GM21390 (cell line): Measurements from ENCODE around the gene TGM1.
A peak's percentile ranks its signal among the peaks of the same experiment; 100 is the strongest.
"Not testable (repeated sequence)": the region's sequence is repeated elsewhere in the genome, so short reads cannot be mapped to it uniquely, and the experiment has no call there.

Experiments used
- ATAC-seq: cut with Tn5 transposase; IDR thresholded peaks from one replicate; pipeline ENCODE4 v1.9.1; 2021; ENCODE audit not compliant: unreplicated experiment

TGM1 gene

DNA sequence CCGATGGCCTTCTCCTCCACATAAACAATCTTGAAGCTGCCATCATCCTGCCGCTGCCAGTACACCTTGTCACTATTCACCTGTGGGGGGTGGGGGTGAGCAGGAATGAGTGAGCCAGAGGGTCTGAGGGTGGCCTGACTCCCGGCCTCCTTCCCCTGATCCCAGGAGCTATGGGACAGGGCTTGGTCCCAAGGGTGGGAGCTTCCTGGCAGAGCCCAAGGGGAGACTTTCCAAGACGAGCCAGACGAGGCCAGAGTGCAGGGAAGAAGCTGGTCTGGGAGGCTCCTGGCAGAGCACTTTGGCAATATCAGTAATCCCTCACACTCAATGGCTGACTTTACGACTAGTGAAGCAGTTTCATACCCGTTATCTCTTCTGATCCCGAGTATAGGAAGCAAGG is 7.5 kb downstream of the TGM1 start:
- no peak for ATAC-seq

DNA sequence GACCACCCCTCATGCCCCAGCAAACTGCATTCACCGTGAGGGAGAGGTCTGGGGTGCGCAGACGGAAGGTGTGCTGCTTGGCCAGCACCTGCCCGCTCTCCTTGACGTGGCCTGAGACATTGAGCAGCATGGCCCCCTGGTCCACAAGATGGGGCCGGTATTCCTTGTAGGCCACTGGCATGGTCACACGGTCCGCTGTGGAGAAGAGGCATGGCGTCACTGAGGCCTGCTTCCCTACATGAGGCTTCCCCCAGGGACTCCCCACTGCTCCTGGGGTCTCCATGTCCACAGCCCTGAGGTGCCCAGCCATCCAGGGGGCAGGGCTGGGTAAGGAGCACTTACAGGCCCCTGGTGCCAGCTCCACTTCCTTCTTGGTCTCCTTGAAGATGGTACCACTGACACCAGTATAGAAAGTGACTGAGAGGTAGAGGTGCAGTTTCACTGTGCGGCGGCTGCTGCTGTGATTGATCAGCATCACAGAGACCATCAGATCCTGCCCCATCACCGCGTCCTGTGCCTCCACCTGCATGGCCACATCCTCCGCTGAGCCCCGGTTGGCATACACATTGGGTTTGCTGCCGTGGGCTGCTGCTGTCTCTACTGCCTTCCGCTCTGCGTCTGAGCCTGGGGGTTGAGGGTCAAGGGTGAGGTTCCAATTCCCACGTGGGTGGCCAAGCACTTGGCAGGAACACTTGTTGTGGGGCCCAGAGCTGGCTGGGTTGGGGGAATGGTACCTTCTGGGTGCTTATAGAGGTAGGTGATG is 8.2 kb downstream of the TGM1 start:
- ATAC-seq = no peak

DNA sequence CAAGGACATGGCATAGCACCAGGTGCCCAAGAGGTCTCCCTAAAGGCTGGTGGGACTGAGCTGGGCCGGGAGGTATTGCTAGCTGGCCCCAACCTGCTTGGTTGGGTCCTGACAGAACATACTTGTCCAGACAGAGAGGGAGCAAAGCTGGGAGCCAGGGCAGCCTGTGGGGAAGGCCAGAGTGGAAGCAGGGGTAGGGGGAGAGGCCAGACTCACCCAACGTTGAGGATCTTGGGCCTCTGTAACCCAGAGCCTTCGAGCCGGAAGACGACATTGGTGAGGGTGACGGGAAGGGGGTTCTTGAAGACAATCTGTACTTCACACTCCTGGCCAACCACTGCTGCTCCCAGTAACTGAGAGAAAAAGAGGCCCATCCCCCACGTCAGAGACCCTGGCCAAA is 9.0 kb downstream of the TGM1 start:
- ATAC-seq = no peak

DNA sequence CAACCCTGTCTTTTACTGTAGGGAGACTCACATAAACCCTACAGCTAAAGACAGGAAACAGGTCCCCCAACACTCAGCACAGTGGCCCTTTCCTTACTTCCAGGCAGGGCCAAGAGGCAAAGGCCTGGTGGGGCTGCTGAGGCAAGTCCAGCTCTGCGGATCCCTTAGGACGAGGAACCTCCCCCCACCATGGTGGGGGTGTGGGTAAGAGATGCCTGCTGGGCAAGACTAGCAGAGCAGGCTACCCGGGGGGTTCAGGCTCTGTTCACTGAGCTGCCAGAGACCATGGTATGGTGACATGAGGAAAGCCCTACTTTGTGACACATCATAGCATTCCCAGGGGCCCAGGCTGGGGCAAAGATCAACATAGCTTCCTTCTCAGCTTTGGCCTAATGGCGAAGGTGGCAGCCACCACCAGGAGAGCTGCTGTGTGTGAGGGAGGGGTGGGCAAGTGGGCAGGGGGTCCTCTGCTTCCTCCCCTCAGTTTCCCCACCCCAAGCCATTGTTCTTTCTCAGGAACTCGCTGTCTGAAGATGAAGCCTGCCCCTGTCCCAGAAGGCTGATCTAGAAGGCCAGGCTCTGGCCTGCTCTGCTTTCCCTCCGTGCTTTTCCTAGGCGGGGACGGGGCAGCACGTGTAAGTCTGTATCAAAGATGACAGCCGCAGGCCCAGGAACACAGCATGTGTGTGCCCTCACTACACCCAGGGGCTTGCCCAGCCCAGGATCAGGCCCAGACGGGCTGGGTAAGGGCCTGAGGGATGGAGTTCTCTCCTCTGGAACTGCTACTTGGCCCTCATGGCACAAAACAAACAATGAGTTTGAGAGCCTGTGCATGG is 10.5 kb downstream of the TGM1 start:
- ATAC-seq = no peak

DNA sequence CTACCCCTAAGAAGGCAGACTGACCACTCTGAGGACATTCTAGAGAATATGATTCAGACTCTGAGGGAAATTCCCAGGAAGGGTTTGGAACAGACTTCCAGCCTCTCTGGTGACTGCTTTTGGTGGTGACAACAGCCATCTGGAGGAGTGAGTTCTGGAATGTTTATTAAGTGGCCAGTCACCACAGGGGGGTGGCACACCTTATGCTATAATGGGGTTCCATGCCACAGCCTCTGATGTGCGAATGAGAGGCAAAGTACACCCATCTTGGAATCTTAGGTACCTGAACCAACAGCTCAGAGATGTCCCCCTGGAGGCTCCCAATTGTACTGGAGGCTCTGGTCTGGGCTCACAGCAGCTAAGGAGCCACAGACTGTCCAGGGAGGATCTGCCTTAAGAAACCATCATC is 11.1 kb downstream of the TGM1 start:
- no peak for ATAC-seq

DNA sequence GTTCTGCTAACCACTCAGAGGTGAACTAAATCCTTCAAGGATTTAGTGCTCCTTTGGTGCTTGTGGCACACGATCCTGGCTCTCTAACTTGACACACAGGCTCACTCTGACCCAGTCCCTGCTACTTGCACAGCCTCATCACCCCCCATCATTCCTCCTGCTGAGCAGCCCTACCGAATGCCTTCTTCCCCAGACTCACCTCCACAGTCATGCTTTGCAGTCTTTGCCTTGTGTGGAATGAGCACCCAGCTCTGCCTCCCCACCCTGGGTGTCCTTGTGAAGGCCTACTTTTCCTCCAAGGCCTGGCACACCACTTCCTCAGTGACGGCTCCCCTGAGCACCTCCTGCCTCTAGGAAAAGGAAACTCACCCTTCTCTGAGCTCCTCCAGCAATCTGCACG is 12.6 kb downstream of the TGM1 start:
- no peak for ATAC-seq

DNA sequence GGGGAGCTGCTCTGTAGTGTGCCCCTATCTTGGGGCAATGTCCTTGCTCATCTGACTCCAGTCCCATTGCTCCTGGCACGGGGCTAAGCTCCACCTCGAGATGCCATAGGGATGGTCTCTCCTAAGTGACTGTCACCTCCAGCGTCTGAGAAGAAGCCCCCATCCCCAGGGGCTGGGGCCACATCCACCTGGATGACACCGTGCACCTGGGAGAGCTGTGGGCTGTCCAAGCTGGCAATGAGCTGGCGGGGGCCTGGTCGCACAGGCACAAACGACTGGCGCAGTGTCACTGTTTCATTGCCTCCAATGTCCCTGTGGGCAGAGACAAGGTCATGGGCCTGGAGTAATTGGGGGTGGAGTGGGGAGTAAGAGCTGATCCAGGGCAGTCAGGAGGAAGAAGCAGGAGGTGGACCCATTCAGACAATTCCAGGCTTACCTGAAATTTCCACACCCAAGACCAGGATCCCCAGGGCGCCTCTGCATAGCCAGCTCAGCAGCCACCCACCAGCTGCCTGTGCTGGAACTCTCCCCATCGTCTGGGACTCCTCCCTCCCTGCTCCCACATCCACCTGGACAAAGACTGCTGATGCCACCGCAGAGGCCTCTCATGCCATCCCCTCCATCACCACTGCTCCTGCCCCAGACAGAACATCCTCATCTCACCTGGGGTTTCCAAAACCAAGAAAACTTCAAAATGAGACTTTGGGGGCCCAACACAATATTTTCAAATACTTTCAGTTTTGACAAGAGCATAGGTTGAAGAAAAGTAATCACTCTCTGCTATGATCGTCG is 13.6 kb downstream of the TGM1 start:
- no peak for ATAC-seq

DNA sequence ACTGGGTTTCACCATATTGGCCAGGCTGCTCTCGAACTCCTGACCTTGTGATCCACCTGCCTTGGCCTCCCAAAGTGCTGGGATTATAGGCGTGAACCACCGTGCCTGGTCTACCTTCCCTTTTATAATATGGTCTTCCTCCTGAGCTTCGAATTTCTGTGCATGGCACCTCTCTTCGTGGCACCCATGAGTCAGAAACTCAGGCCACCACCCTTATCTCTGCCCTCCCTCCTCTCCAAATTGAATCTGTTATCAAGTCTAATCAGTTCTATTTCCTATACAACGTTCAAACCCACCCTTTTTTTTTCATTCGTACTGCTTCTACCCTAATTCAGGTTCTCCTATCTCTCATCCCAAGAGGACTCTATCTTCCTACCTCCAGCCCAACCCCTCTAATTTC is 15.6 kb downstream of the TGM1 start:
- no peak for ATAC-seq

DNA sequence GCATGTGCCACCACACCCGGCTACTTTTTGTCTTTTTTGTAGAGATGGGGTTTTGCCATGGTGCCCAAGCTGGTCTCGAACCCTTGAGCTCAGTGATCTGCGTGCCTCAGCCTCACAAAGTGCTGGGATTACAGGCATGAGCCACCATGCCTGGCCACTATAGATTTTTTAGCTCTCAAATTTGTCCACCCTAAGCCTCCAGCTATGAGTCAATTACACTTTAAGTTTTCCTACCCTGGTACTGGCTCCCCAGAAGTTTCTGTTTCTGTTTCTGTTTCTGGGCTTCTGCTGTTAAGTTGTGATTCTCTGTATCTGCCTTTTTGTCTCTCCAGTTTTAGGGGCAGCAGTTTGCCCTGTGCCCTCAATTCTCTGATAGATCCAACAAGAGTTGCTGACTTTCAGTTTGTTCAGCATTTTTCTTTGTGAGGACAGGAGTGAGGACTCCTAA is 16.2 kb downstream of the TGM1 start:
- ATAC-seq = no peak

DNA sequence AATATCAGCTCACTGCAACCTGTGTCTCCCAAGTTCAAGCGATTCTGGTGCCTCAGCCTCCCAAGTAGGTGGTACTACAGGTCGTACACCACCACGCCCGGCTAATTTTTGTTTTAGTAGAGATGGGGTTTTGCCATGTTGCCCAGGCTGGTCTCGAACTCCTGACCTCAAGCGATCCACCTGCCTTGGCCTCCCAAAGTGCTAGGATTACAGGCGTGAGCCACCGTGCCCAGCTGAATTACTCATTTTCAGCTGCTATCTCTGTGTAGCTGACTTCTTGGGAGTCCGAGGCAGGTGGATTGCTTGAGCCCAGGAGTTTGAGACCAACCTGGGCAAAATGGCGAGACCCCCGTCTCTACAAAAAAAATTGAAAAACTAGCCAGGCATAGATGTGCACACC is 17.6 kb downstream of the TGM1 start:
- not testable (repeated sequence) for ATAC-seq

DNA sequence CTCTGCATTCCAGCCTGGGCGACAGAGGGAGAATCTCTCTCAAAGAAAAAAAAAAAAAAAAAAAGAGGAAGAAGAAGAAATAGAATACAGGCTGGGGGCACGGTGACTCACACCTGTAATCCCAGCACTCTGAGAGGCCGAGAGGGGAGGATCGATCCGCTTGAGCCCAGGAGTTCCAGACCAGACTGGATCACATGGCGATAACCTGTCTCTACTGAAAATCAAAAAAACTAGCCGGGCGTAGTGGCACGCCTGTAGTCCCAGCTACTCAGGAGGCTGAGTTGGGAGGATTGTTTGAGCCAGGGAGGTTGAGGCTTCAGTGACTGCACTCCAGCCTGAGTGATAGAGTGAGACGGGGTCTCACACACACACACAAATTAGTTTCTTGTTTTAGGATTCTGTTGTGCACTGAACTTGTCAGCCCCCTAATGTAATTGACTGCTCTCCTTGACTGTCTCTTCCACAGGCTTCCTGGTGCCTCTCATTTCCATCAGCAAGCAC is 19.6 kb downstream of the TGM1 start:
- no peak for ATAC-seq

DNA sequence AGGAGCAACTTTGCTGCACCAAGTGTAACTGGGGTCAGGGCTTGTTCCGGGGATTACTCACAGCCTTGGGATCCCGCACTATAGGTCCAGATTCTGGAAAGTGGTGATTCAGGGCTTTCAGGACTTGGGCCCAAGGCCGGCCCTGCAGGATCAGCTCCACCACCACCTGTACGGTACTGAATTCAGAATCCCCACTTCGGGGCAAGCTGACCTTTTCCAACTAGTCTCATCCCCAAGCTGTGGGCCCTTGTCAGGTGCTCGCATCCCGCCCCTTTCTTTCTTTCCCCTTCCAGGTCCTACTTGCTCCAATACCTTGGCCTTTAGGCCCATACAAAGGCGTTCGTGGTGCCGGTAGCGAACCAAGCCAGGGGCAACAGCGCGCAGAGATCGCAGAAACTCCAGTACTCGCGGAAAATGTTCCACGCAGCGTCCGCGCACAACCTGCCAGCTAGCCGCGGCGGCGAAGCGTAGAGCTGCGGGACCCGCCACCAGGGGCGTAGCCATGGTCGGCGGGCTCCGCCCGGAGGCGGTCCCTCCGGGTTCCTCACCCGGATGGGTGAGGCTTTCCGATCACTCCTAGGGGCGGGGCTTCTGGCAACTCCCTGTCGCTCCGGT is 21.0 kb downstream of the TGM1 start:
- peak; percentile 77 for ATAC-seq

DNA sequence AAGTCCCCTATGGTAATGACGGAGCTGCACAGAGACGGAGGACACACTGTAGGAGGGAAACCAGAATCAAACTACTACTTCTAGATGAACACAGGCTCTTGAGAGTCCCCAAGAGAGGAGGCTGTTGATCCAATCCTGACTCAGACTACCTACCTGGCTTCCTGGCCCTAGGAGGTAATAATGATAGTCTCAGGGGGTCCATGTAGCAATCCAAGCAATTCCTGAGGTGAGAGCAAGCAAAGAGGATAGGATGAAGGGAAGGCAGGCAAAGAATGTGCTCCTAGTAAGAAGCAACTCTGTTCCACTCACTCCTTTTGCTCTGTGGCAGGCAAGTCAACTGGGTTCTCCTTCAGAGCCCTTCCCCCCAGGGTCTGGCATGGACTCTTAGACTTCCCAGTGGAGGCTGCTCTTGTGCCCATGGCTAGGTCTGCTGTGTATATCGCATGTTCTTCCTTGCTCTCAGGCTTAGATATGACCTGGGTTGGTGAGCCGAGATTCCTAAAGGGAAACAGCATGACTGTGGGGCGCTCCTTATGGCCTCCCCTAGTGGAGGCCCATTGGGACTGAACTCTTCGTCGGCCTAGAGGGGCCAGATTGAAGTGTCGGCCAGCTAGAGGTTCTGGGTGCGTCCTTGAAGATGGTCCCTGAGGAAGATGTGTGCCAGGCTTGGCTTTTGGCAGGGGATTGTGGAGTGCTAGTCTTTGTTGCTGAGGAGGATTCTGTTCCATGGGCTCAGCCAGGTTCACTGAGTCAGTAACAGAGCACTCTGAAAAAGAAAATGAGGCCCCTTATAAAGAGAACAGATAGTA is 22.7 kb downstream of the TGM1 start:
- ATAC-seq = no peak

DNA sequence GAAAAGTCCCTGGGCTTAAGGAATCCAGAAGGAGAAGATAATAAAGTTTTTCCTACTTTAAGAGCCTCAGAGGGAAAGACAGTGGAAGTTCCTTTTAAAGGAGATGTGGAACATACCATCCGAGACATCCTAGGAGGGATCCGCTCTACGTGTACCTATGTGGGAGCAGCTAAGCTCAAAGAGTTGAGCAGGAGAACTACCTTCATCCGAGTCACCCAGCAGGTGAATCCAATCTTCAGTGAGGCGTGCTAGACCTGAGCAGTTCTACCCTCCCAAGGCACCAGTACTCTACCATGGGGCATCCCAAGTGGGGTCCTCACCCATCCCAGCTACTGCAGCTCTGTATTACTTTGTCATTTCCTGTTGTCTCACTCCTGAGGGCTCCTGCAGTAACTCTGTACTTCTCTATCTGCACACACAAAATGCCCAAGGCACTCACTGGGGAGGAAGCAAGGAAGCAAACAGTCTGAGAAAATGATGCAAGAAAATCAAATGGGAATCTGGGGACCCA is 24.4 kb downstream of the TGM1 start:
- ATAC-seq = no peak

DNA sequence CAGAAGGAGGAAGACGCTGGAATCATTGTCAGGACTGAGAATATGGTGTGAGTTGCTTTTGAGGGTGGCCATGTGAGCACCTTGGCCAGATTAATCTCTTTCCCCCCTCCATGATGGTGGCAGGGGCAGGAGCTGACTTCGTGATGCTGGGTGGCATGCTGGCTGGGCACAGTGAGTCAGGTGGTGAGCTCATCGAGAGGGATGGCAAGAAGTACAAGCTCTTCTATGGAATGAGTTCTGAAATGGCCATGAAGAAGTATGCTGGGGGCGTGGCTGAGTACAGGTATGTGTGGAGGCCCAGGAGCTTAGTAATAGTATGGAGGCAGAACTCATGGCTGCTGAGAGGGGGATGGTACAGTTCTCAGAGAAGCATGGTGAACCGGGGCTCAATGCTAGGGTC is 24.9 kb downstream of the TGM1 start:
- no peak for ATAC-seq

DNA sequence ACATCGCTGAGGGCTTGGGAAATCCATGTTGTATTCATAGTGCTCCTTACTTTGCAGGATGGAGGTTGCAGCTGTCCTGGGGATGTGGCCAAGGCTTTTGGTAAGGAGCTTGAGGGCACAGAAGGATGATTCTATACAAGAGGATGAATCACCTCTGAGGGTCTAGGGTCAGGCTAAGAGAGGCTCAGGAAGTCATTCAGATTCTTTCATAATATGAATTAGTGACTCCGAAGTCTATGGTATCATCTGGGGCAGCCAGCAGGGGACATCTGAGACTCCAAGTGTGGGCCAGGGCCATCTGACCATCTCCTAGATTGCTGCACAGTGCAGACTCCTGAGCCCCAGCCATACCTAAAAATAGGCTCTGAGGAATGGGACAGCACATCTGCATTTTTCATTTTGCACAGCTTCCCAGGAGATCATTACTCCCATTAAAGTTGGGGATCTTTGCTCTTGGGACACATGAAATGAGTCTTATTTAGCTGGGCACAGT is 25.5 kb downstream of the TGM1 start:
- ATAC-seq = no peak

DNA sequence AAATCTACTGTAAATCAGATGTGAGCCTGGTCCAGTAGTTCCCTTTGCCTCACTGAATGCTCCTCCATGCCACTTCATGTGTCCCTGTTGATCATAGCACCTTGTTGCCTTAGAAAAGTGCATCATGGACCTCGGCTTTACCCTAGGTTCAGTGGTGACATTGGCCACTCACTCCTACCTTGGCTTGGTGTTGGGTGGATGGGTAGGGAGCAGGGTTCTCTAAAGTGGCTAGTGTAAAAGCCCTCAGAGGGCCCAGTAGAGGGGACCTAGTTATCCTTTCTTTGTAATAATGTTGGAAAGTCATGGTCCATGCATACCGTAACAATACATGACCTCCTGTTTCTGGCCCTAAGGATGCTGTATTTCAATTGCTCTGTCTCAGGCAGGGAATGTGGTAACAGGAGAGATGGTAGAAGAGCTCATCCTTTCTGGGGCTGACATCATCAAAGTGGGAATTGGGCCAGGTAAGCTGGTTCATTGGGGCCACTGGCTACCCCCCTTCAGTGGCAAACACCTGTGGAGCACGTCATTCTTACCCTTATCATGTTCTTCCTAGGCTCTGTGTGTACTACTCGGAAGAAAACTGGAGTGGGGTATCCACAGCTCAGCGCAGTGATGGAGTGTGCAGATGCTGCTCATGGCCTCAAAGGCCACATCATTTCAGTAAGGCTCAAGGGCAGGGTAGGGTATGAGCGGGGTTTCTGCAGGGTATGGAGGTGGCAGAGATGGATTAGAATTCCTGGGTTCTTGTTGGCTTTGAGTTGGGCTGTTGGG is 26.1 kb downstream of the TGM1 start:
- no peak for ATAC-seq

DNA sequence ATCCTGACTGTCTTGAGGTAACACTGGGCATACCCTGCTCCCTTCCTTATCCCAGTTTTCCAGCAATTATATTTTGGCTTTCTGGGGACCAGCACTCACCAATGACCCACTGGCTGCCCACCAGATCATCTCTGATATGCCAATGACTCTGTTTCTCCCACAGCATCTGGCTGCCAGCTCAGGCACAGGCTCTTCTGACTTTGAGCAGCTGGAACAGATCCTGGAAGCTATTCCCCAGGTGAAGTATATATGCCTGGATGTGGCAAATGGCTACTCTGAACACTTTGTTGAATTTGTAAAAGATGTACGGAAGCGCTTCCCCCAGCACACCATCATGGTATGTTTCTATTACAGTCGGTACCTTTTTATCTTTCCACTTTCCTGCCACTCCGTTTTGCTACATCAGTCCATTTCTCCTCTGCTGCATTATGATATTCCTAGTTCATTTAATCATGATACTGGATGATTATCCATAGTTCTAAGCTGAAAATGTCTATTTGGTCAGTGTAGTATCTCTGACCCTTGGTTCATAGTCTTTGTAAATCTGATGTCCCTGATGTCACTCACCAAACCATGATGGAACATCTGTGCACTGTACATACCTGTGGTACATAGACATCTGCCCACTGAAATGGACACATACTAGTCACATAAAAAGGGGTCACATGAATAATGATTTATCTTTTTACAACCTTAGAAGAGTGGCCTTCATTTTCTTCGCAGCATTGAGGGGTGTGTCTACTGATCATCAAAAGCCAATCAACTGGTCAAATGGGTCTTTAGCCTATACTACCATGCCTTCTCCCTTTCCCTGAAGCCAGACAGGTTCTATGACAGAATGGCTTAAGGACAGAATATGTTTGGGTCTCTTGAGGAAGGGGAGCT is 26.9 kb downstream of the TGM1 start:
- no peak for ATAC-seq
